H1 (cell line): ENCODE measurements around the gene PRKN. TPM values are rescaled to one million over a fixed set of nuclear protein-coding genes. Genes with fewer than 3 reads are reported as not detected.

Source experiments
- CTCF ChIA-PET: fragments of 300-600 bp; sonication (Branson Sonifier 250); formaldehyde crosslinking; loops from one replicate; lab custom pipeline; 2021; ENCODE audit not compliant: partially characterized antibody; lab: Charles Lee
- POLR2A ChIA-PET: fragments of 300-600 bp; sonication (Branson Sonifier 250); formaldehyde crosslinking; loops from one replicate; lab custom pipeline; 2021; ENCODE audit warnings: inconsistent platforms; ENCODE audit not compliant: partially characterized antibody; lab: Charles Lee
- DNase-seq, 2 experiments: peaks; one replicate each; pipeline versions ENCODE4 v3.0.0 to v3.0.0-alpha.2; 2010 to 2022; ENCODE audit warnings: low spot score in 2 of 2, low read depth in 1 of 2, mixed read lengths in 1 of 2
- FAIRE-seq: peaks from 2 replicates; lab custom pipeline; 2011; peaks lifted over from hg19 to GRCh38; lab: Jason Lieb, UNC
- H2AFZ ChIP-seq: 2 replicates; pipeline ENCODE4 v1.8.1; 2012; ENCODE audit warnings: low read length, inconsistent platforms
- H2AK5ac ChIP-seq: 2 replicates; pipeline ENCODE4 v1.6.1; 2013; ENCODE audit warnings: low read depth, low read length
- H2BK120ac ChIP-seq: replicated peaks from 2 replicates; pipeline ENCODE3; 2013; ENCODE audit warnings: low read depth, low read length, inconsistent platforms
- H2BK12ac ChIP-seq: 2 replicates; pipeline ENCODE4 v1.6.1; 2013; ENCODE audit warnings: low read depth, low read length
- H2BK15ac ChIP-seq: 2 replicates; pipeline ENCODE4 v1.6.1; 2013; ENCODE audit warnings: low read length
- H2BK20ac ChIP-seq: 2 replicates; pipeline ENCODE4 v1.6.1; 2013; ENCODE audit warnings: low read length
- H2BK5ac ChIP-seq: 2 replicates; pipeline ENCODE4 v1.6.1; 2013; ENCODE audit warnings: low read depth, low read length
- H3K14ac ChIP-seq: 2 replicates; pipeline ENCODE4 v1.6.1; 2013; ENCODE audit warnings: inconsistent platforms; ENCODE audit not compliant: insufficient read length
- H3K18ac ChIP-seq: 2 replicates; pipeline ENCODE4 v1.6.1; 2013; ENCODE audit warnings: low read length; ENCODE audit errors: extremely low read depth
- H3K23ac ChIP-seq: 2 replicates; pipeline ENCODE4 v1.6.1; 2013; ENCODE audit warnings: inconsistent platforms; ENCODE audit not compliant: insufficient read length
- H3K23me2 ChIP-seq: 2 replicates; pipeline ENCODE4 v1.6.1; 2013; ENCODE audit warnings: low read depth, low read length
- H3K27ac ChIP-seq: 2 replicates; pipeline ENCODE4 v1.6.1; 2011; ENCODE audit warnings: low read depth, low read length, inconsistent platforms
- H3K27me3 ChIP-seq, 4 experiments: replicated peaks in 1 of 4; 1 replicate in 1 of 4; 2 replicates in 3 of 4; pipeline versions ENCODE4 v1.6.1 to v1.8.1; 2011 to 2013; ENCODE audit warnings: low read length in 3 of 4, mild to moderate bottlenecking in 3 of 4, inconsistent platforms in 2 of 4, mixed read lengths in 2 of 4, moderate library complexity in 1 of 4; ENCODE audit not compliant: control insufficient read depth in 3 of 4, insufficient read depth in 3 of 4; ENCODE audit errors: extremely low read depth in 1 of 4
- H3K36me3 ChIP-seq, 4 experiments: 2 replicates each; pipeline versions ENCODE4 v1.6.1 to v1.8.1; 2011 to 2013; ENCODE audit warnings: mild to moderate bottlenecking in 4 of 4, low read length in 3 of 4, moderate library complexity in 2 of 4, control low read depth in 1 of 4, inconsistent platforms in 1 of 4; ENCODE audit not compliant: insufficient read depth in 4 of 4, control insufficient read depth in 2 of 4
- H3K4ac ChIP-seq: replicated peaks from 2 replicates; pipeline ENCODE3; 2013; ENCODE audit warnings: low read length, low read depth, mixed read lengths, inconsistent platforms; ENCODE audit not compliant: insufficient read length
- H3K4me1 ChIP-seq, 4 experiments: replicated peaks in 1 of 4; 1 replicate in 1 of 4; 2 replicates in 3 of 4; pipeline versions ENCODE4 v1.6.1 to v1.8.1; 2011 to 2013; ENCODE audit warnings: low read length in 3 of 4, inconsistent platforms in 2 of 4, mixed read lengths in 1 of 4; ENCODE audit not compliant: insufficient read depth in 4 of 4, control insufficient read depth in 3 of 4
- H3K4me2 ChIP-seq, 2 experiments: 2 replicates each; pipeline versions ENCODE4 v1.6.1 to v1.8.1; 2011 to 2013; ENCODE audit warnings: low read depth in 2 of 2, low read length in 2 of 2, control low read depth in 1 of 2, inconsistent platforms in 1 of 2, mild to moderate bottlenecking in 1 of 2; ENCODE audit not compliant: insufficient read depth in 1 of 2
- H3K4me3 ChIP-seq, 4 experiments: fragments of 200-600, 300-600 bp in 1 of 4; sonication (generic), shearing (Covaris generic), sonication (Bioruptor Twin) in 1 of 4; 2 replicates each; pipeline versions ENCODE4 v1.5.1 to v1.8.1; 2011 to 2016; ENCODE audit warnings: low read length in 4 of 4, low read depth in 3 of 4, control low read depth in 2 of 4, inconsistent platforms in 2 of 4, mild to moderate bottlenecking in 2 of 4, mixed read lengths in 1 of 4, moderate library complexity in 1 of 4; ENCODE audit not compliant: insufficient read depth in 2 of 4; ENCODE audit errors: extremely low read depth in 1 of 4
- H3K56ac ChIP-seq: replicated peaks from 2 replicates; pipeline ENCODE3; 2013; ENCODE audit warnings: low read depth, mild to moderate bottlenecking, mixed read lengths, low read length, inconsistent platforms; ENCODE audit not compliant: insufficient read length
- H3K79me1 ChIP-seq: 2 replicates; pipeline ENCODE4 v1.6.1; 2013; ENCODE audit warnings: low read depth, low read length, control low read depth
- H3K79me2 ChIP-seq, 2 experiments: 2 replicates each; pipeline versions ENCODE4 v1.6.1 to v1.8.1; 2012 to 2013; ENCODE audit warnings: low read length in 2 of 2, mild to moderate bottlenecking in 2 of 2, inconsistent platforms in 1 of 2; ENCODE audit not compliant: insufficient read depth in 2 of 2, control insufficient read depth in 1 of 2
- H3K9ac ChIP-seq, 4 experiments: replicated peaks in 1 of 4; 1 replicate in 1 of 4; 2 replicates in 3 of 4; pipeline versions ENCODE4 v1.6.1 to v1.8.1; 2011 to 2013; ENCODE audit warnings: low read depth in 3 of 4, low read length in 3 of 4, control low read depth in 2 of 4, mild to moderate bottlenecking in 2 of 4, moderate library complexity in 2 of 4, inconsistent platforms in 1 of 4; ENCODE audit errors: extremely low read depth in 1 of 4
- H3K9me3 ChIP-seq, 2 experiments: 2 replicates each; pipeline versions ENCODE4 v1.6.1 to v1.8.1; 2012 to 2013; ENCODE audit warnings: mild to moderate bottlenecking in 2 of 2, moderate library complexity in 2 of 2, control low read depth in 1 of 2, inconsistent platforms in 1 of 2, low read depth in 1 of 2, low read length in 1 of 2, mixed read lengths in 1 of 2; ENCODE audit not compliant: insufficient read depth in 2 of 2
- H4K20me1 ChIP-seq, 2 experiments: replicated peaks in 1 of 2; 2 replicates each; pipeline versions ENCODE3 to v1.8.1; 2011 to 2013; ENCODE audit warnings: inconsistent platforms in 2 of 2, low read length in 2 of 2, mild to moderate bottlenecking in 1 of 2; ENCODE audit not compliant: insufficient read depth in 2 of 2, control insufficient read depth in 1 of 2
- H4K5ac ChIP-seq: 2 replicates; pipeline ENCODE4 v1.6.1; 2013; ENCODE audit warnings: low read length, low read depth, mixed read lengths, inconsistent platforms; ENCODE audit not compliant: insufficient read length
- H4K8ac ChIP-seq: 2 replicates; pipeline ENCODE4 v1.8.0; 2013; ENCODE audit warnings: mild to moderate bottlenecking, moderate library complexity, low read length, inconsistent platforms; ENCODE audit not compliant: insufficient read depth; ENCODE audit errors: extremely low read depth
- H4K91ac ChIP-seq: replicated peaks from 2 replicates; pipeline ENCODE3; 2013; ENCODE audit warnings: low read length, mixed read lengths, inconsistent platforms; ENCODE audit not compliant: insufficient read length
- ATF3 ChIP-seq: IDR thresholded peaks from 2 replicates; pipeline ENCODE4 v1.6.1; 2011; ENCODE audit warnings: low read depth, mild to moderate bottlenecking, low read length; ENCODE audit not compliant: insufficient read depth
- CBX5 ChIP-seq: fragments of 300-800, 300-1000 bp; sonication (generic); IDR thresholded peaks from 2 replicates; pipeline ENCODE4 v1.7.1; 2016; ENCODE audit warnings: antibody characterized with exemption, low read length, low read depth
- CBX8 ChIP-seq: fragments of 300-800, 300-1000 bp; sonication (generic); IDR thresholded peaks from 2 replicates; pipeline ENCODE4 v1.7.1; 2016; ENCODE audit warnings: low read depth, low read length, borderline replicate concordance
- E2F6 ChIP-seq: IDR thresholded peaks from 2 replicates; pipeline ENCODE4 v1.6.1; 2012; ENCODE audit warnings: inconsistent platforms
- FOSL1 ChIP-seq: IDR thresholded peaks from 2 replicates; pipeline ENCODE4 v1.6.1; 2011; ENCODE audit warnings: mild to moderate bottlenecking, low read depth, low read length, moderate library complexity; ENCODE audit not compliant: insufficient read depth
- JUND ChIP-seq: IDR thresholded peaks from 2 replicates; pipeline ENCODE4 v1.6.1; 2011; ENCODE audit warnings: mild to moderate bottlenecking, improper control_type of control experiment, low read length
- MAFK ChIP-seq: IDR thresholded peaks from 2 replicates; pipeline ENCODE4 v1.6.1; 2012; ENCODE audit warnings: low read depth, mild to moderate bottlenecking, improper control_type of control experiment, low read length
- NANOG ChIP-seq: IDR thresholded peaks from 2 replicates; pipeline ENCODE4 v1.6.1; 2011; ENCODE audit warnings: low read length, low read depth, mild to moderate bottlenecking, inconsistent platforms; ENCODE audit not compliant: insufficient read depth, poor library complexity, severe bottlenecking
- RFX5 ChIP-seq: IDR thresholded peaks from 2 replicates; pipeline ENCODE4 v1.6.1; 2011; ENCODE audit warnings: low read depth, low read length, improper control_type of control experiment, borderline replicate concordance
- SAP30 ChIP-seq: fragments of 300-600 bp; sonication (generic); IDR thresholded peaks from 2 replicates; pipeline ENCODE4 v1.7.1; 2012; ENCODE audit warnings: low read length, moderate library complexity, mild to moderate bottlenecking, inconsistent platforms; ENCODE audit not compliant: insufficient read depth, insufficient replicate concordance
- SIX5 ChIP-seq: IDR thresholded peaks from 2 replicates; pipeline ENCODE4 v1.6.1; 2011; ENCODE audit warnings: mild to moderate bottlenecking, low read depth, low read length
- TAF1 ChIP-seq: IDR thresholded peaks from 2 replicates; pipeline ENCODE4 v1.6.1; 2011; ENCODE audit warnings: mild to moderate bottlenecking, low read depth, low read length
- TCF12 ChIP-seq: IDR thresholded peaks from 2 replicates; pipeline ENCODE4 v1.6.1; 2011; ENCODE audit warnings: low read depth, mild to moderate bottlenecking, low read length
- YY1 ChIP-seq: IDR thresholded peaks from 2 replicates; pipeline ENCODE4 v1.6.1; 2011; ENCODE audit warnings: low read depth, mild to moderate bottlenecking, low read length
- WGBS, 2 experiments: shearing (Covaris generic) in 1 of 2; methylation state at CpG; one replicate each; pipeline versions ENCODE4 v1.1.6 to v1.1.7; 2013 to 2015; ENCODE audit warnings: low lambda C conversion rate in 2 of 2, mixed read lengths in 2 of 2, inconsistent platforms in 1 of 2, low coverage in 1 of 2, missing lambda C conversion rate in 1 of 2; ENCODE audit not compliant: insufficient replicate concordance in 2 of 2, insufficient coverage in 1 of 2, insufficient read length in 1 of 2; ENCODE audit errors: extremely low coverage in 1 of 2, missing lambda C conversion rate in 1 of 2; 5-methylcytosine and 5-hydroxymethylcytosine counted together
- polyA plus RNA-seq, 7 experiments: library from polyadenylated mRNA; depleted of rRNA in 3 of 7; stranded (reverse) in 5 of 7; unstranded in 2 of 7; fragments of >200 nt in 5 of 7; fragments of 200-250 nt in 2 of 7; gene quantifications; 1 replicate in 5 of 7; 2 replicates in 1 of 7; 4 replicates in 1 of 7; pipeline versions ENCODE4 v1.2.1 to v1.2.3, GENCODE V29; 2011 to 2013; ENCODE audit warnings: missing spikeins in 2 of 7, mixed read lengths in 2 of 7
- total RNA-seq: library from RNA; stranded (reverse); fragmentation: NEBNext Ultra II Directional; extraction: Animal tissue kit (Norgen Biotek cat#: 25700); gene quantifications from 2 replicates; pipeline ENCODE4 v1.2.1, GENCODE V29; 2021

PRKN gene
- total and polyA plus RNA-seq, 2 of the 8 experiments (the other 6 are each of a cell fraction or from before 2014, with no cell fraction given) = 0.13 to 0.29 TPM

- Histone ChIP-seq H3K27me3 (no peaks in the 10 kb centered on the region; a peak in 1 of 7 replicates), H3K9ac (no peak overlapping the region), H3K9me3 (no peaks in the 10 kb centered on the region), H3K79me1 (no peaks in the 10 kb centered on the region), H3K27ac (no peak overlapping the region), H2BK5ac (no peak overlapping the region), H3K14ac (no peak overlapping the region), H4K91ac (no peak overlapping the region), H2BK15ac (no peak overlapping the region), H4K20me1 (no peaks in the 10 kb centered on the region), H3K4me2 (no peak overlapping the region), H3K23ac (no peak overlapping the region), H3K23me2 (no peaks in the 10 kb centered on the region), H3K18ac (no peak overlapping the region), H3K56ac (no peak overlapping the region), H2BK12ac (no peak overlapping the region), H2AFZ (no peak overlapping the region), H2BK120ac (no peak overlapping the region), H4K8ac (no peak overlapping the region), H3K36me3 (no peaks in the 10 kb centered on the region), H2AK5ac (no peak overlapping the region), H3K4me3 (no peak overlapping the region), H3K79me2 (no peaks in the 10 kb centered on the region), H2BK20ac (no peak overlapping the region), H3K4me1 (no peaks in the 10 kb centered on the region; a peak in 2 of 7 replicates), H4K5ac (no peak overlapping the region), H3K4ac (no peak overlapping the region)
- ChIA-PET POLR2A (no interaction called here), CTCF (interaction anchor here (0.7 to 10.0 kb wide), 18 partner anchors 9 to 352 kb away, joined by 3 to 86 read pairs (median 4); no protein-coding TSS in a partner anchor)
- FAIRE-seq (no peak), DNase-seq (no peak)
- 78% methylated on average over 3 of the region's 3 CpGs; no CpG with 5 or more reads in 1 of the 2 experiments for WGBS, 2 experiments
- no peak for TF ChIP-seq NANOG
- TF ChIP-seq ATF3 = no peak
- TF ChIP-seq SIX5 = no peak
- TF ChIP-seq SAP30 = no peak
- no peak for TF ChIP-seq CBX5
- TF ChIP-seq CBX8 = no peak
- no peak for TF ChIP-seq JUND
- no peak for TF ChIP-seq MAFK
- no peak for TF ChIP-seq TCF12
- TF ChIP-seq E2F6 = no peak
- no peak for TF ChIP-seq YY1
- TF ChIP-seq TAF1 = no peak
- TF ChIP-seq FOSL1 = no peak
- TF ChIP-seq RFX5 = no peak
Observed at GRCh38 chr6:161393292-161393691, 1334.3 kb downstream of the PRKN start.
